OCI-LY1 (cell line): ENCODE results near the gene LAMTOR3.

Experiments
- H2AFZ ChIP-seq: fragments of 200-600 bp; sonication (generic), shearing (Covaris generic); 2 replicates; pipeline ENCODE4 v1.6.0; 2014; ENCODE audit warnings: antibody characterized with exemption, mild to moderate bottlenecking, low read length
- H3F3A ChIP-seq: fragments of 200-600 bp; sonication (generic), shearing (Covaris generic); 2 replicates; pipeline ENCODE4 v1.6.0; 2014; ENCODE audit warnings: mild to moderate bottlenecking, antibody characterized with exemption, low read length, moderate library complexity; ENCODE audit not compliant: insufficient read depth
- H3K27ac ChIP-seq: fragments of 200-600 bp; sonication (generic); 2 replicates; pipeline ENCODE4 v1.5.1; 2014; ENCODE audit warnings: low read length, mixed run types, mild to moderate bottlenecking, low read depth; ENCODE audit not compliant: poor library complexity, severe bottlenecking
- H3K27me3 ChIP-seq: fragments of 200-600 bp; sonication (generic); 2 replicates; pipeline ENCODE4 v1.6.0; 2014; ENCODE audit warnings: antibody characterized with exemption, mild to moderate bottlenecking, low read length, moderate library complexity; ENCODE audit not compliant: insufficient read depth
- H3K36me3 ChIP-seq: fragments of 200-600 bp; sonication (generic); 2 replicates; pipeline ENCODE4 v1.6.1; 2014; ENCODE audit warnings: mild to moderate bottlenecking, antibody characterized with exemption, low read length, moderate library complexity, mixed read lengths; ENCODE audit not compliant: insufficient read depth
- H3K4me1 ChIP-seq: fragments of 200-600 bp; sonication (generic); 2 replicates; pipeline ENCODE4 v1.5.1; 2014; ENCODE audit warnings: mild to moderate bottlenecking, low read length, moderate library complexity; ENCODE audit not compliant: insufficient read depth, severe bottlenecking
- H3K4me2 ChIP-seq: fragments of 200-600 bp; sonication (generic), shearing (Covaris generic); 2 replicates; pipeline ENCODE4 v1.6.1; 2014; ENCODE audit warnings: low read length
- H3K4me3 ChIP-seq: fragments of 200-600 bp; sonication (generic); 2 replicates; pipeline ENCODE4 v1.5.1; 2014; ENCODE audit warnings: low read length, low read depth, mild to moderate bottlenecking, mixed read lengths; ENCODE audit not compliant: poor library complexity, severe bottlenecking
- H3K79me2 ChIP-seq: fragments of 200-600 bp; shearing (Covaris generic); 2 replicates; pipeline ENCODE4 v1.6.1; 2016; ENCODE audit warnings: mixed run types, low read length, mixed read lengths; ENCODE audit not compliant: insufficient read depth
- H3K9ac ChIP-seq: fragments of 200-600 bp; sonication (generic), shearing (Covaris generic); 2 replicates; pipeline ENCODE4 v1.6.1; 2014; ENCODE audit warnings: mild to moderate bottlenecking, low read length, mixed read lengths
- H3K9me2 ChIP-seq: fragments of 200-600 bp; sonication (generic), shearing (Covaris generic); 2 replicates; pipeline ENCODE4 v1.6.1; 2014; ENCODE audit warnings: low read depth, mild to moderate bottlenecking, low read length, mixed read lengths
- H3K9me3 ChIP-seq: fragments of 200-600 bp; shearing (Covaris generic); 2 replicates; pipeline ENCODE4 v1.6.1; 2014; ENCODE audit warnings: low read length, mixed read lengths
- H4K20me1 ChIP-seq: fragments of 200-600 bp; sonication (generic), shearing (Covaris generic); 2 replicates; pipeline ENCODE4 v1.6.0; 2016; ENCODE audit warnings: mild to moderate bottlenecking, low read length; ENCODE audit not compliant: insufficient read depth
- EZH2 ChIP-seq: fragments of 200-600 bp; sonication (generic), shearing (Covaris generic); IDR thresholded peaks from 2 replicates; pipeline ENCODE4 v1.8.0; 2017; ENCODE audit warnings: borderline replicate concordance, mixed run types, mild to moderate bottlenecking, antibody characterized with exemption, low read length, moderate library complexity, mixed read lengths
- TF ChIP-seq, protein P1 (sequence below): fragments of 200-600 bp; sonication (generic), shearing (Covaris generic); IDR thresholded peaks from 2 replicates; pipeline ENCODE4 v1.5.1; 2017; ENCODE audit warnings: mild to moderate bottlenecking, antibody characterized with exemption, low read length, moderate library complexity, mixed read lengths

The LAMTOR3 gene

DNA sequence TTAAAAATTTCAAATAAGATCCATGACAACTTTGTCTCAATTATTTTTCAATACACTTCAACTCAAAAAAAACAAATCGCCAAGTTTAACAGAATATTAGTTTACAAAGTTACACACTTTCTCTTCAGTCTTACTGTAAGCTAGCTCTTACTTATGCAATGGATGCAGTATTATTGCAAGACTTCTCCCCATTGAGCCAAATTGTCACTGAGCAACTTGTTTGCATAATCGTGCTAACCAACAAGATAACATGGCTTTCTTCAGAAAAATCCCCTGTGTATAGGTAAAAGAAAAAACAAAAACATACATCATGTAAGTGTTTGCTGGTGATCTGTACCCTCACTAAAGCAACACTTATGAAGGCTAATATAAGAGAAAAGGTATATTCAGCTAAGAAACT, 33.3 kb upstream of the LAMTOR3 start:
- H3K9me2 ChIP-seq: no peaks in the 10 kb centered on the region
- peaks cover 5% of the 10 kb centered on the region; the same call in 1 of the 2 replicates for H3K9me3 ChIP-seq
- H3K4me1 ChIP-seq: no peaks in the 10 kb centered on the region
- H3K79me2 ChIP-seq: peaks cover 26% of the 10 kb centered on the region
- H3K36me3 ChIP-seq: peaks cover 66% of the 10 kb centered on the region
- H3K27me3 ChIP-seq: no peaks in the 10 kb centered on the region
- no peaks in the 10 kb centered on the region for H4K20me1 ChIP-seq
- H3K4me2 ChIP-seq: no peak overlapping the region
- H3K9ac ChIP-seq: no peak overlapping the region
- TF ChIP-seq, protein P1, sequence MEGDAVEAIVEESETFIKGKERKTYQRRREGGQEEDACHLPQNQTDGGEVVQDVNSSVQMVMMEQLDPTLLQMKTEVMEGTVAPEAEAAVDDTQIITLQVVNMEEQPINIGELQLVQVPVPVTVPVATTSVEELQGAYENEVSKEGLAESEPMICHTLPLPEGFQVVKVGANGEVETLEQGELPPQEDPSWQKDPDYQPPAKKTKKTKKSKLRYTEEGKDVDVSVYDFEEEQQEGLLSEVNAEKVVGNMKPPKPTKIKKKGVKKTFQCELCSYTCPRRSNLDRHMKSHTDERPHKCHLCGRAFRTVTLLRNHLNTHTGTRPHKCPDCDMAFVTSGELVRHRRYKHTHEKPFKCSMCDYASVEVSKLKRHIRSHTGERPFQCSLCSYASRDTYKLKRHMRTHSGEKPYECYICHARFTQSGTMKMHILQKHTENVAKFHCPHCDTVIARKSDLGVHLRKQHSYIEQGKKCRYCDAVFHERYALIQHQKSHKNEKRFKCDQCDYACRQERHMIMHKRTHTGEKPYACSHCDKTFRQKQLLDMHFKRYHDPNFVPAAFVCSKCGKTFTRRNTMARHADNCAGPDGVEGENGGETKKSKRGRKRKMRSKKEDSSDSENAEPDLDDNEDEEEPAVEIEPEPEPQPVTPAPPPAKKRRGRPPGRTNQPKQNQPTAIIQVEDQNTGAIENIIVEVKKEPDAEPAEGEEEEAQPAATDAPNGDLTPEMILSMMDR: no peak
- TF ChIP-seq EZH2: no peak
- no peak overlapping the region for H3K27ac ChIP-seq
- H3K4me3 ChIP-seq: no peak overlapping the region
- no peaks in the 10 kb centered on the region for H3F3A ChIP-seq
- no peak overlapping the region for H2AFZ ChIP-seq

DNA sequence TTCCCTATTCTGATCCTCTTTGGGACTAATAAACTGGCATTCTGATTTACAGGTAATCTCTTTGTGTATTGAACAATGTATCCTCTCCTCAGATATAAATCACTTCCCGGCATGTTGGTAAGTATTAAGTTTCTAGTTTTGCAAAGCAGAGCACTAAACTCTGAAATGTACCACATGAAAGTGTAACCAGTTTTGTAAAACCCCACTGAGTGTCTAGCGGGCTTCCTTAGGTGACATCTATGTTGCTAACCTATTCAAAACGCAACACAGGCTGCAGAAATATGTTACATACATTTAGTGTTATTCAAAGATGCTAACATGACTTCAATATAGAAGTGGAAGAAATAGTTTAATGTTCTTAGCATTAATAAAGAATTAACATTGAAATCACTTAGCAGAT, 26.9 kb upstream of the LAMTOR3 start:
- H3K36me3 ChIP-seq: peaks cover 72% of the 10 kb centered on the region
- no peaks in the 10 kb centered on the region for H3K4me1 ChIP-seq
- H3K9me3 ChIP-seq: no peaks in the 10 kb centered on the region
- TF ChIP-seq, protein P1: no peak
- TF ChIP-seq EZH2: no peak
- no peaks in the 10 kb centered on the region for H3K27me3 ChIP-seq
- H3K79me2 ChIP-seq: no peaks in the 10 kb centered on the region
- H4K20me1 ChIP-seq: no peaks in the 10 kb centered on the region
- H3K9me2 ChIP-seq: no peaks in the 10 kb centered on the region
- H3K4me2 ChIP-seq: no peak overlapping the region
- H2AFZ ChIP-seq: no peak overlapping the region
- no peak overlapping the region for H3K4me3 ChIP-seq
- H3K9ac ChIP-seq: no peak overlapping the region
- no peaks in the 10 kb centered on the region for H3F3A ChIP-seq
- H3K27ac ChIP-seq: no peak overlapping the region

DNA sequence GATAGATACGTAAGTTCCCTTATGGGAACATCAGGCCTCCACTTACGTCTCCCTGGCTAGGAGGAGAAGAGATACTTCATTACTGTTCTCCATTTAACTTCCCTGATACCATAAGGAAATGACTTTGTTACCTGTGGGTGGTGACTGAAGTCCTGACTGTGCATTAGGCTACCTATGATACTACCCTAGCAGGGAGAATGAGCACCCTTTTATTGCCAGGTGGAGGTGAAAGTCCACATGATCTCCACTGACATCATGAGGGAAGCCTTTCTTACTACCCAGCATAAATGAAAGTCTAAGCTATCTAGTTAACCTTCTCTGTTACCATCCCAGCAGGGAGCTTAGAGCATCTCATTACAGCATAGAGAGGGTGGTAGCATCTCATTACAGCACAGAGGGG, 24.4 kb upstream of the LAMTOR3 start:
- Histone ChIP-seq H2AFZ (no peak overlapping the region), H3K27me3 (no peaks in the 10 kb centered on the region), H3F3A (no peaks in the 10 kb centered on the region), H3K4me3 (no peak overlapping the region), H3K4me2 (no peak overlapping the region), H3K27ac (no peak overlapping the region), H3K36me3 (peaks cover 64% of the 10 kb centered on the region), H3K9ac (no peak overlapping the region), H3K4me1 (no peaks in the 10 kb centered on the region), H3K9me3 (no peaks in the 10 kb centered on the region), H3K79me2 (no peaks in the 10 kb centered on the region), H4K20me1 (no peaks in the 10 kb centered on the region), H3K9me2 (no peaks in the 10 kb centered on the region)
- TF ChIP-seq, protein P1: no peak
- no peak for TF ChIP-seq EZH2
